Measurements from ENCODE around the gene FAM237B. TPM values are rescaled to one million over a fixed set of nuclear protein-coding genes. Genes with fewer than 3 reads are reported as not detected.

FAM237B gene
- total RNA-seq, 1 experiment from 2014 or later: not detected

DNA sequence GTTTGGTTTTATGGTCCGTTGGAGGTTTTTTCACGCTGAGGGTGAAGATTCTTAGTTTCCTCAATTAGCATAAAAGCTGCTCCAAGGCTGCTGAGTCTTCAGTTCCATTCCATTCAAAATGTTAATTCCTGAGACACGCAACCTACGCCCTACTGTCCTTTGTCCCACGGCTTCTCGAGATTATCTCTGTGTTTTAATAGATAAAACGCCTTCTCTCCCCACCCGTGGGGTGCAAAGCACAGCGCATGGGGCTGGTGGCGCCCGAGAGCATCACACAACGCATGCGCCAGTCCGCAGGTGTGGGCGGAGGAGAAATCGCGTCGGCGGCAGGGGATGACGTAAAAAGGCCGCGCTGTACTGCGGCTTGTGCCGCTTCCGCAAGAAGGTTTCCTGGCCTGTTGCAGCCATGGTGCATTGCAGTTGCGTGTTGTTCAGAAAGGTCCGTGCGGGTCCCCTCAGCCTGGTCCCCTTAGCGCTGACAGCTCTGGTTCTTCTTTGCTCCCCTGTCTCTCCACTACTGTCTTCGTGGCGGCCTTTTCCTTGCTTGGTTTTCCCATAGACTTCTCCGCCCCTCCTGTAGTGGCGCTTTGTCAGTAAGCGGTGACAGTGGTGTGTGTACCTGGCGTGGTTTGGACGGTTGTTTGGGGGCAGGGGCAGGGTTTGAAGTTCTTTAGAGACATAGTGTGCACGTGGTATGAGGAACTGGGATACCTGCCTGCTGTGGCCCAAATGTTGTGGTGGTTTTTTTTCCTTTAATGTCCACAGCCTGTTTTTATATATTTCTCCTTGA is 25.4 kb upstream of the FAM237B start, which contains the start of gene GTPBP10 (continued):
- TF ChIP-seq, protein P1, sequence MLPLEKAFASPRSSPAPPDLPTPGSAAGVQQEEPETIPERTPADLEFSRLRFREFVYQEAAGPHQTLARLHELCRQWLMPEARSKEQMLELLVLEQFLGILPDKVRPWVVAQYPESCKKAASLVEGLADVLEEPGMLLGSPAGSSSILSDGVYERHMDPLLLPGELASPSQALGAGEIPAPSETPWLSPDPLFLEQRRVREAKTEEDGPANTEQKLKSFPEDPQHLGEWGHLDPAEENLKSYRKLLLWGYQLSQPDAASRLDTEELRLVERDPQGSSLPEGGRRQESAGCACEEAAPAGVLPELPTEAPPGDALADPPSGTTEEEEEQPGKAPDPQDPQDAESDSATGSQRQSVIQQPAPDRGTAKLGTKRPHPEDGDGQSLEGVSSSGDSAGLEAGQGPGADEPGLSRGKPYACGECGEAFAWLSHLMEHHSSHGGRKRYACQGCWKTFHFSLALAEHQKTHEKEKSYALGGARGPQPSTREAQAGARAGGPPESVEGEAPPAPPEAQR (CRISPR knock-in tag; IDR thresholded peaks at IDR 0.05): no peak
- TF ChIP-seq, protein P2, sequence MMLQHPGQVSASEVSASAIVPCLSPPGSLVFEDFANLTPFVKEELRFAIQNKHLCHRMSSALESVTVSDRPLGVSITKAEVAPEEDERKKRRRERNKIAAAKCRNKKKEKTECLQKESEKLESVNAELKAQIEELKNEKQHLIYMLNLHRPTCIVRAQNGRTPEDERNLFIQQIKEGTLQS (CRISPR knock-in tag; conservative IDR thresholded peaks at IDR 0.05): no peak
- TF ChIP-seq CREM (CRISPR knock-in tag; IDR thresholded peaks at IDR 0.05) (peak; percentile 98), NFYB (CRISPR knock-in tag; conservative IDR thresholded peaks at IDR 0.05; ENCODE audit: low read depth) (no peak), KAT7 (CRISPR knock-in tag; IDR thresholded peaks at IDR 0.05; ENCODE audit: borderline replicate concordance) (no peak), NFATC4 (CRISPR knock-in tag; IDR thresholded peaks at IDR 0.05) (no peak), ZNF121 (CRISPR knock-in tag; IDR thresholded peaks at IDR 0.05) (no peak), GABPB1 (CRISPR knock-in tag; IDR thresholded peaks at IDR 0.05) (peak; percentile 82), FOXK1 (CRISPR knock-in tag; IDR thresholded peaks at IDR 0.05) (peak; percentile 97), MXD4 (CRISPR knock-in tag; IDR thresholded peaks at IDR 0.05; ENCODE audit: borderline replicate concordance) (no peak), ETV6 (CRISPR knock-in tag; IDR thresholded peaks at IDR 0.05) (peak; percentile 86), JUN (CRISPR knock-in tag; IDR thresholded peaks at IDR 0.05) (no peak)
- TF ChIP-seq, protein P3, sequence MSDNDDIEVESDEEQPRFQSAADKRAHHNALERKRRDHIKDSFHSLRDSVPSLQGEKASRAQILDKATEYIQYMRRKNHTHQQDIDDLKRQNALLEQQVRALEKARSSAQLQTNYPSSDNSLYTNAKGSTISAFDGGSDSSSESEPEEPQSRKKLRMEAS (CRISPR knock-in tag; IDR thresholded peaks at IDR 0.05): peak; percentile 91
- TF ChIP-seq, protein P4, sequence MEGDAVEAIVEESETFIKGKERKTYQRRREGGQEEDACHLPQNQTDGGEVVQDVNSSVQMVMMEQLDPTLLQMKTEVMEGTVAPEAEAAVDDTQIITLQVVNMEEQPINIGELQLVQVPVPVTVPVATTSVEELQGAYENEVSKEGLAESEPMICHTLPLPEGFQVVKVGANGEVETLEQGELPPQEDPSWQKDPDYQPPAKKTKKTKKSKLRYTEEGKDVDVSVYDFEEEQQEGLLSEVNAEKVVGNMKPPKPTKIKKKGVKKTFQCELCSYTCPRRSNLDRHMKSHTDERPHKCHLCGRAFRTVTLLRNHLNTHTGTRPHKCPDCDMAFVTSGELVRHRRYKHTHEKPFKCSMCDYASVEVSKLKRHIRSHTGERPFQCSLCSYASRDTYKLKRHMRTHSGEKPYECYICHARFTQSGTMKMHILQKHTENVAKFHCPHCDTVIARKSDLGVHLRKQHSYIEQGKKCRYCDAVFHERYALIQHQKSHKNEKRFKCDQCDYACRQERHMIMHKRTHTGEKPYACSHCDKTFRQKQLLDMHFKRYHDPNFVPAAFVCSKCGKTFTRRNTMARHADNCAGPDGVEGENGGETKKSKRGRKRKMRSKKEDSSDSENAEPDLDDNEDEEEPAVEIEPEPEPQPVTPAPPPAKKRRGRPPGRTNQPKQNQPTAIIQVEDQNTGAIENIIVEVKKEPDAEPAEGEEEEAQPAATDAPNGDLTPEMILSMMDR (IDR thresholded peaks at IDR 0.05): 0 out of 2 replicates have a peak, but pooled peaks have one; percentile 37
- TF ChIP-seq, protein P5, sequence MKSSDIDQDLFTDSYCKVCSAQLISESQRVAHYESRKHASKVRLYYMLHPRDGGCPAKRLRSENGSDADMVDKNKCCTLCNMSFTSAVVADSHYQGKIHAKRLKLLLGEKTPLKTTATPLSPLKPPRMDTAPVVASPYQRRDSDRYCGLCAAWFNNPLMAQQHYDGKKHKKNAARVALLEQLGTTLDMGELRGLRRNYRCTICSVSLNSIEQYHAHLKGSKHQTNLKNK (CRISPR knock-in tag; IDR thresholded peaks at IDR 0.05): no peak
- TF ChIP-seq, protein P6, sequence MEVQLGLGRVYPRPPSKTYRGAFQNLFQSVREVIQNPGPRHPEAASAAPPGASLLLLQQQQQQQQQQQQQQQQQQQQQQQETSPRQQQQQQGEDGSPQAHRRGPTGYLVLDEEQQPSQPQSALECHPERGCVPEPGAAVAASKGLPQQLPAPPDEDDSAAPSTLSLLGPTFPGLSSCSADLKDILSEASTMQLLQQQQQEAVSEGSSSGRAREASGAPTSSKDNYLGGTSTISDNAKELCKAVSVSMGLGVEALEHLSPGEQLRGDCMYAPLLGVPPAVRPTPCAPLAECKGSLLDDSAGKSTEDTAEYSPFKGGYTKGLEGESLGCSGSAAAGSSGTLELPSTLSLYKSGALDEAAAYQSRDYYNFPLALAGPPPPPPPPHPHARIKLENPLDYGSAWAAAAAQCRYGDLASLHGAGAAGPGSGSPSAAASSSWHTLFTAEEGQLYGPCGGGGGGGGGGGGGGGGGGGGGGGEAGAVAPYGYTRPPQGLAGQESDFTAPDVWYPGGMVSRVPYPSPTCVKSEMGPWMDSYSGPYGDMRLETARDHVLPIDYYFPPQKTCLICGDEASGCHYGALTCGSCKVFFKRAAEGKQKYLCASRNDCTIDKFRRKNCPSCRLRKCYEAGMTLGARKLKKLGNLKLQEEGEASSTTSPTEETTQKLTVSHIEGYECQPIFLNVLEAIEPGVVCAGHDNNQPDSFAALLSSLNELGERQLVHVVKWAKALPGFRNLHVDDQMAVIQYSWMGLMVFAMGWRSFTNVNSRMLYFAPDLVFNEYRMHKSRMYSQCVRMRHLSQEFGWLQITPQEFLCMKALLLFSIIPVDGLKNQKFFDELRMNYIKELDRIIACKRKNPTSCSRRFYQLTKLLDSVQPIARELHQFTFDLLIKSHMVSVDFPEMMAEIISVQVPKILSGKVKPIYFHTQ (CRISPR knock-in tag; IDR thresholded peaks at IDR 0.05): no peak
- TF ChIP-seq, protein P7, sequence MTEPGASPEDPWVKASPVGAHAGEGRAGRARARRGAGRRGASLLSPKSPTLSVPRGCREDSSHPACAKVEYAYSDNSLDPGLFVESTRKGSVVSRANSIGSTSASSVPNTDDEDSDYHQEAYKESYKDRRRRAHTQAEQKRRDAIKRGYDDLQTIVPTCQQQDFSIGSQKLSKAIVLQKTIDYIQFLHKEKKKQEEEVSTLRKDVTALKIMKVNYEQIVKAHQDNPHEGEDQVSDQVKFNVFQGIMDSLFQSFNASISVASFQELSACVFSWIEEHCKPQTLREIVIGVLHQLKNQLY (CRISPR knock-in tag; IDR thresholded peaks at IDR 0.05): no peak
- TF ChIP-seq, protein P8, sequence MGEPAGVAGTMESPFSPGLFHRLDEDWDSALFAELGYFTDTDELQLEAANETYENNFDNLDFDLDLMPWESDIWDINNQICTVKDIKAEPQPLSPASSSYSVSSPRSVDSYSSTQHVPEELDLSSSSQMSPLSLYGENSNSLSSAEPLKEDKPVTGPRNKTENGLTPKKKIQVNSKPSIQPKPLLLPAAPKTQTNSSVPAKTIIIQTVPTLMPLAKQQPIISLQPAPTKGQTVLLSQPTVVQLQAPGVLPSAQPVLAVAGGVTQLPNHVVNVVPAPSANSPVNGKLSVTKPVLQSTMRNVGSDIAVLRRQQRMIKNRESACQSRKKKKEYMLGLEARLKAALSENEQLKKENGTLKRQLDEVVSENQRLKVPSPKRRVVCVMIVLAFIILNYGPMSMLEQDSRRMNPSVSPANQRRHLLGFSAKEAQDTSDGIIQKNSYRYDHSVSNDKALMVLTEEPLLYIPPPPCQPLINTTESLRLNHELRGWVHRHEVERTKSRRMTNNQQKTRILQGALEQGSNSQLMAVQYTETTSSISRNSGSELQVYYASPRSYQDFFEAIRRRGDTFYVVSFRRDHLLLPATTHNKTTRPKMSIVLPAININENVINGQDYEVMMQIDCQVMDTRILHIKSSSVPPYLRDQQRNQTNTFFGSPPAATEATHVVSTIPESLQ (CRISPR knock-in tag; IDR thresholded peaks at IDR 0.05): no peak
- TF ChIP-seq, protein P9, sequence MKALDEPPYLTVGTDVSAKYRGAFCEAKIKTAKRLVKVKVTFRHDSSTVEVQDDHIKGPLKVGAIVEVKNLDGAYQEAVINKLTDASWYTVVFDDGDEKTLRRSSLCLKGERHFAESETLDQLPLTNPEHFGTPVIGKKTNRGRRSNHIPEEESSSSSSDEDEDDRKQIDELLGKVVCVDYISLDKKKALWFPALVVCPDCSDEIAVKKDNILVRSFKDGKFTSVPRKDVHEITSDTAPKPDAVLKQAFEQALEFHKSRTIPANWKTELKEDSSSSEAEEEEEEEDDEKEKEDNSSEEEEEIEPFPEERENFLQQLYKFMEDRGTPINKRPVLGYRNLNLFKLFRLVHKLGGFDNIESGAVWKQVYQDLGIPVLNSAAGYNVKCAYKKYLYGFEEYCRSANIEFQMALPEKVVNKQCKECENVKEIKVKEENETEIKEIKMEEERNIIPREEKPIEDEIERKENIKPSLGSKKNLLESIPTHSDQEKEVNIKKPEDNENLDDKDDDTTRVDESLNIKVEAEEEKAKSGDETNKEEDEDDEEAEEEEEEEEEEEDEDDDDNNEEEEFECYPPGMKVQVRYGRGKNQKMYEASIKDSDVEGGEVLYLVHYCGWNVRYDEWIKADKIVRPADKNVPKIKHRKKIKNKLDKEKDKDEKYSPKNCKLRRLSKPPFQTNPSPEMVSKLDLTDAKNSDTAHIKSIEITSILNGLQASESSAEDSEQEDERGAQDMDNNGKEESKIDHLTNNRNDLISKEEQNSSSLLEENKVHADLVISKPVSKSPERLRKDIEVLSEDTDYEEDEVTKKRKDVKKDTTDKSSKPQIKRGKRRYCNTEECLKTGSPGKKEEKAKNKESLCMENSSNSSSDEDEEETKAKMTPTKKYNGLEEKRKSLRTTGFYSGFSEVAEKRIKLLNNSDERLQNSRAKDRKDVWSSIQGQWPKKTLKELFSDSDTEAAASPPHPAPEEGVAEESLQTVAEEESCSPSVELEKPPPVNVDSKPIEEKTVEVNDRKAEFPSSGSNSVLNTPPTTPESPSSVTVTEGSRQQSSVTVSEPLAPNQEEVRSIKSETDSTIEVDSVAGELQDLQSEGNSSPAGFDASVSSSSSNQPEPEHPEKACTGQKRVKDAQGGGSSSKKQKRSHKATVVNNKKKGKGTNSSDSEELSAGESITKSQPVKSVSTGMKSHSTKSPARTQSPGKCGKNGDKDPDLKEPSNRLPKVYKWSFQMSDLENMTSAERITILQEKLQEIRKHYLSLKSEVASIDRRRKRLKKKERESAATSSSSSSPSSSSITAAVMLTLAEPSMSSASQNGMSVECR (CRISPR knock-in tag; IDR thresholded peaks at IDR 0.05; ENCODE audit: borderline replicate concordance): peak; percentile 96; the same call in 1 of the 2 replicates
